Measurements from ENCODE around the gene ZNF70.

The ZNF70 gene

GRCh38 chr22:23722160-23722559, 28.8 kb downstream of the ZNF70 start:
- DNase-seq (ENCODE audit: low read depth), result no peak
- TF ChIP-seq CTCF (IDR thresholded peaks at IDR 0.05; ENCODE audit: insufficient read depth, low read depth, low read length, missing control alignments), result no peak
- H3K4me3 ChIP-seq (ENCODE audit: low read depth, low read length), result no peak overlapping the region

DNA sequence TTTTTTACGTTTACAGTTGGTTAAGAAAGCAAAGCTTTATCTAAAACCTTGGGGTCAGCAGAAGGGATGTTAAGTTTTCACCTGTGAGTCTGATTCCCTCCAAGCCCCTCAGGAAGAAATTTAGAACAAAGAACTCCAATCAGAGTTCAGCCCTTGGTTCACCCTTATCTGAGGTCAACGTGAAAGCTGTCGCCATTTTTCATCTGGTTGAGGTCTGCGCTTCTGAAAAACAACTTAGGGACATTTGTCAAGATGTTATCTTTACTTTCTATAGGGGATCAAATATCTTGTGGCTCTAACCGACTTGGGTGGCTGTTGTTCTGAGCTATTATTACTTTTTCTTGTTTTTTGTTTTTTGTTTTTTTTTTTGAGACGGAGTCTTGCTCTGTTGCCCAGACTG, 30.1 kb downstream of the ZNF70 start:
- no peak overlapping the region for H3K4me3 ChIP-seq (ENCODE audit: low read depth, low read length)
- DNase-seq (ENCODE audit: low read depth), result no peak
- no peak for TF ChIP-seq CTCF (IDR thresholded peaks at IDR 0.05; ENCODE audit: insufficient read depth, low read depth, low read length, missing control alignments)

- no peak for DNase-seq (ENCODE audit: low read depth)
- no peak overlapping the region for H3K4me3 ChIP-seq (ENCODE audit: low read depth, low read length)
- TF ChIP-seq CTCF (IDR thresholded peaks at IDR 0.05; ENCODE audit: insufficient read depth, low read depth, low read length, missing control alignments), result no peak
These were observed 32.3 kb downstream of the ZNF70 start for GRCh38 chr22:23718371-23719165.

DNA sequence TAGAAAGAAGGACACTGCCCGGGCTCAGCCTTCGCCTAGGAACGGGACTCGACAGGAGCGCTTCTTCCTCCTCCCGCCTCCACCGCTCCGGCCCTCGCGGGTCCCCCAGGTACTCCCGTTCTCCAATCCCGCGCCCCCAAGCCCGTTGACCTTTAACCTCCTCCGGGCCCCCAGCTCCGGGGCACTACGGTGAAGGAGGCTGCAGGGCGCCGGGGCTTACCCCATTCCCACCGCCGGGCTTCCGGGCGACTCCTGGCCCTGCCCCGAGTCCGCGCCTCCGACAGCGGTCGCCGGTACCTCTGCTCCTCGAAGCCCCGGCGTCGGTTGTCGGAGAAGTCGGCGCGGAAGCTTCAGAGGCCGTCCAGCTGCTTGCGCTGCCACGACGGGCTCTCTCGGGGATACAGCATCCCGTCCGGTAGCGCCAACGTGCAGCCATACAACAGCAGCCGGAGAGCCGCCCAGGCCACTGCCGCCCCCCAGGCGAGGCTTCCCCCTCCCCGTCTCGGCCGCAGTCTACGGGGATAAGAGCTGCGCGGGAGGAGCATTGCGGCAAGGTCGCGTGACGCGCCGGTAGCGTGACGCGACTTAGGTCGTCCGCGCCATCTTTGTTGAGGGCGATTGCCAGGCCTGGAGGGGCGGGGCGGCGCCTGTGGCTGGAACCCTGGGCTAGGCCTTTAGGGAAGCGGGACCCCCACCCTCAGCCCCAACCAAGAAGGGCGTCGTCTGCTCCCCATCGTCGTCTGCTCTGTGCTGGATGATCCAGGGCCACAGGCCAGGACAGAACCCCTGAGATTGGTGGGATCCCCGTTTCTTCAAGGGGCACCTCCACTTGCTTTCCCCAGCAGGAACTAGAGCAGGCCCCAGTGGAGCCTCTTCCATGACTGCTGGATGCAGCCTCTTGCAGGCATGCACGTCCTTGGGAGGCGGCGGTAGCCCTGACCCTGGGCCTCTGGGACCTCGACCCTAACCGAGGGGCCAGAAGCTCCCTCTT, 33.8 kb downstream of the ZNF70 start:
- peak; percentile 92 for DNase-seq (ENCODE audit: low read depth)
- no peak for TF ChIP-seq CTCF (IDR thresholded peaks at IDR 0.05; ENCODE audit: insufficient read depth, low read depth, low read length, missing control alignments)
- H3K4me3 ChIP-seq (ENCODE audit: low read depth, low read length), result peak overlapping the region; percentile 95

- peak overlapping the region; percentile 95 for H3K4me3 ChIP-seq (ENCODE audit: low read depth, low read length)
- no peak for TF ChIP-seq CTCF (IDR thresholded peaks at IDR 0.05; ENCODE audit: insufficient read depth, low read depth, low read length, missing control alignments)
- DNase-seq (ENCODE audit: low read depth), result no peak
These were observed 35.0 kb downstream of the ZNF70 start for GRCh38 chr22:23715806-23716375.

DNA sequence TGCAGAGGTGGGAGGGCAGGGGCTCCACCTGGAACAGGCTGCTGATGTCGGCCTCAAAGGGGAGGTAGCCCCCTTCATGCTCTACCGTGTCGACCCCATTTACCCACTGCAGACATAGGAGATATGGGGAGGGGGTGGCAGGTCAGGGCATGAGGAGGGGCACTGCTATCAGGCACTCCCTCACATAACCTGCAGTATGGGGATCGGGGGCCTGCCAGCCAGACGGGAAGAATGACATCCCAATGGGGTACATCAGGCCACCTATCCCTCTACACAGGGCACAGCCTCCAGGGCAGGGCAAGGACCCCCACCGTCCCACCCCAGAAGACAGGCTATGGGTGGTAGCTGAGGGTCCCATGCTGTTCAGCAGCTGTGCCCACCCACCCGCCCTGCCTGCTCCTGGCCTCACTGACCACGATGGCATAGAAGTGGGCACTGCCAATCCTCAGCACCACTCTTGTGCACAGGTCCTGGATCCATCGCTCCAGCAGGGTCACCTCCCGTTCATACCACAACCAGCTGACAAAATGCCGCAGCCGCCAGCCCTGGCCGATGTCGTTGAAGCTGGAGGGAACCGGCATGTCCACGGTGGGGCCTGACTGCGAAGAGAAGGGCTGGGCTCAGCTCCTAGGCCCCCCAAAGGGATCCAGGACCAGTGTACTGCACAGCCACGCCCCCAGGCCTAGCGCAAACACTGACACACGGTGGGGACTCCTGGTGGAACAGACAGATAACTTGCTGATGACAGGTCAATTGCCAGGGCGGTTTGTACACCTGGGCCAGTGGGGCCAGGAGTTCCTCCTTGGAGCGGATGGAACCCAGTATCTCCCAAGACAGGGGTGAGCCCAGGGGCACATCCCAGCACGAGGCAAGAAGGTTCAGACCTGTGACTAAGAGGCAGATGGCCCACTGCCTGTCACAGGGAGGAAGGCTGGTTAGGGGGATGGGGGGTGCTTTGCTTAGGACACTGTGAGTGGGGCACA, 36.0 kb downstream of the ZNF70 start:
- no peak for TF ChIP-seq CTCF (IDR thresholded peaks at IDR 0.05; ENCODE audit: insufficient read depth, low read depth, low read length, missing control alignments)
- H3K4me3 ChIP-seq (ENCODE audit: low read depth, low read length), result no peak overlapping the region
- no peak for DNase-seq (ENCODE audit: low read depth)
